ENCODE results near the gene TMEM151B.

DNA sequence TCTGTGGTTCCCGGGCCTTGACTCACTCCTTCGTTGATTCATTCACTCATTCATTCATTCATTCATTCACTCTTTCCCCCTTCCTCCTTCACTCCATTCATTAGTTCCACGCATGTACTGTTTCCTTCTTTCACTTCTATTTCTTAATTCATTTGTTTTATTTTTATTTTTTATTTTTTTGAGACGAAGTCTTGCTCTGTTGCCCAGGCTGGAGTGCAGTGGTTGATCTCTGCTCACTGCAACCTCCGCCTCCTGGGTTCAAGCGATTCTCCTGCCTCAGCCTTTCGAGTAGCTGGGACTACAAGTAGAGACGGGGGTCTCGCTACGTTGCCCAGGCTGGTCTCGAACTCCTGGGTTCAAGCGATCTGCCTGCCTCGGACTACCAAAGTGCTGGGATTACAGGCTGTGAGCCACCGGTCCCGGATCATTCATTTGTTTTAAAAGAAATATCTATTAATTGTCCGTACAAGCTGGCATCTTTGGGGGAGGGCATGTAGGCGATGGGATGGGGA, 4.5 kb upstream of the TMEM151B start:
- TF ChIP-seq, protein P1, sequence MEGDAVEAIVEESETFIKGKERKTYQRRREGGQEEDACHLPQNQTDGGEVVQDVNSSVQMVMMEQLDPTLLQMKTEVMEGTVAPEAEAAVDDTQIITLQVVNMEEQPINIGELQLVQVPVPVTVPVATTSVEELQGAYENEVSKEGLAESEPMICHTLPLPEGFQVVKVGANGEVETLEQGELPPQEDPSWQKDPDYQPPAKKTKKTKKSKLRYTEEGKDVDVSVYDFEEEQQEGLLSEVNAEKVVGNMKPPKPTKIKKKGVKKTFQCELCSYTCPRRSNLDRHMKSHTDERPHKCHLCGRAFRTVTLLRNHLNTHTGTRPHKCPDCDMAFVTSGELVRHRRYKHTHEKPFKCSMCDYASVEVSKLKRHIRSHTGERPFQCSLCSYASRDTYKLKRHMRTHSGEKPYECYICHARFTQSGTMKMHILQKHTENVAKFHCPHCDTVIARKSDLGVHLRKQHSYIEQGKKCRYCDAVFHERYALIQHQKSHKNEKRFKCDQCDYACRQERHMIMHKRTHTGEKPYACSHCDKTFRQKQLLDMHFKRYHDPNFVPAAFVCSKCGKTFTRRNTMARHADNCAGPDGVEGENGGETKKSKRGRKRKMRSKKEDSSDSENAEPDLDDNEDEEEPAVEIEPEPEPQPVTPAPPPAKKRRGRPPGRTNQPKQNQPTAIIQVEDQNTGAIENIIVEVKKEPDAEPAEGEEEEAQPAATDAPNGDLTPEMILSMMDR (IDR thresholded peaks at IDR 0.05), result no peak
- no peak for TF ChIP-seq EZH2 (IDR thresholded peaks at IDR 0.05; ENCODE audit: borderline replicate concordance, insufficient read depth, low read depth, low read length, poor library complexity, severe bottlenecking)
